Trophoblast cell (in vitro differentiated cells and primary cell): Measurements from ENCODE around the gene TFB1M.

Experiments used
- DNase-seq, 2 donors: peaks; one replicate each; pipeline ENCODE4 v3.0.0-alpha.2; 2016
- H2AFZ ChIP-seq: 2 replicates; pipeline ENCODE4 v1.6.1; 2013; ENCODE audit warnings: low read length, moderate library complexity, mild to moderate bottlenecking; ENCODE audit not compliant: insufficient read depth, poor library complexity
- H2AK5ac ChIP-seq: 2 replicates; pipeline ENCODE4 v1.6.1; 2013; ENCODE audit warnings: mild to moderate bottlenecking, low read length
- H2BK120ac ChIP-seq: 2 replicates; pipeline ENCODE4 v1.6.1; 2013; ENCODE audit warnings: low read length, mild to moderate bottlenecking, moderate library complexity; ENCODE audit not compliant: insufficient read depth, poor library complexity
- H2BK12ac ChIP-seq: 2 replicates; pipeline ENCODE4 v1.6.1; 2013; ENCODE audit warnings: mild to moderate bottlenecking, low read length, moderate library complexity
- H2BK5ac ChIP-seq: 2 replicates; pipeline ENCODE4 v1.6.1; 2013; ENCODE audit warnings: low read length, low read depth, moderate library complexity, mild to moderate bottlenecking; ENCODE audit not compliant: poor library complexity
- H3K14ac ChIP-seq: 2 replicates; pipeline ENCODE4 v1.6.1; 2013; ENCODE audit warnings: mild to moderate bottlenecking, low read length
- H3K18ac ChIP-seq: 2 replicates; pipeline ENCODE4 v1.6.1; 2013; ENCODE audit warnings: mild to moderate bottlenecking, low read length
- H3K23ac ChIP-seq: 2 replicates; pipeline ENCODE4 v1.6.1; 2013; ENCODE audit warnings: low read length
- H3K27ac ChIP-seq: 2 replicates; pipeline ENCODE4 v1.5.1; 2013; ENCODE audit warnings: low read depth, mild to moderate bottlenecking, inconsistent platforms, low read length, moderate library complexity
- H3K27me3 ChIP-seq: 2 replicates; pipeline ENCODE4 v1.6.1; 2013; ENCODE audit warnings: inconsistent platforms, mild to moderate bottlenecking, low read length, moderate library complexity; ENCODE audit not compliant: insufficient read depth
- H3K36me3 ChIP-seq, 2 experiments: 1 replicate in 1 of 2; 2 replicates in 1 of 2; pipeline ENCODE4 v1.6.1; 2013; ENCODE audit warnings: low read length in 2 of 2, mild to moderate bottlenecking in 2 of 2, moderate library complexity in 1 of 2; ENCODE audit not compliant: insufficient read depth in 2 of 2, control insufficient read depth in 1 of 2
- H3K4ac ChIP-seq: 2 replicates; pipeline ENCODE4 v1.6.1; 2013; ENCODE audit warnings: low read depth, mild to moderate bottlenecking, low read length, moderate library complexity
- H3K4me1 ChIP-seq, 2 experiments: 1 replicate in 1 of 2; 2 replicates in 1 of 2; pipeline ENCODE4 v1.6.1; 2013; ENCODE audit warnings: low read length in 2 of 2, mild to moderate bottlenecking in 2 of 2, moderate library complexity in 1 of 2; ENCODE audit not compliant: insufficient read depth in 2 of 2, control insufficient read depth in 1 of 2
- H3K4me2 ChIP-seq: 2 replicates; pipeline ENCODE4 v1.6.1; 2013; ENCODE audit warnings: inconsistent platforms, mild to moderate bottlenecking, low read length, moderate library complexity
- H3K4me3 ChIP-seq: 2 replicates; pipeline ENCODE4 v1.5.1; 2013; ENCODE audit warnings: mild to moderate bottlenecking, low read depth, low read length, inconsistent platforms
- H3K79me1 ChIP-seq: one replicate; pipeline ENCODE4 v1.6.1; 2013; ENCODE audit warnings: low read length
- H3K79me2 ChIP-seq: 2 replicates; pipeline ENCODE4 v1.6.1; 2013; ENCODE audit warnings: low read length, mild to moderate bottlenecking; ENCODE audit not compliant: control insufficient read depth, insufficient read depth, poor library complexity
- H3K9ac ChIP-seq: 2 replicates; pipeline ENCODE4 v1.6.1; 2013; ENCODE audit warnings: mild to moderate bottlenecking, low read length
- H3K9me3 ChIP-seq: 2 replicates; pipeline ENCODE4 v1.6.1; 2013; ENCODE audit warnings: low read depth, mild to moderate bottlenecking, control low read depth, inconsistent platforms, low read length; ENCODE audit not compliant: insufficient read depth
- H4K12ac ChIP-seq: 2 replicates; pipeline ENCODE4 v1.6.1; 2013; ENCODE audit warnings: low read depth, mild to moderate bottlenecking, low read length, moderate library complexity
- H4K8ac ChIP-seq: 2 replicates; pipeline ENCODE4 v1.6.1; 2013; ENCODE audit warnings: low read depth, mild to moderate bottlenecking, low read length, moderate library complexity
- H4K91ac ChIP-seq: one replicate; pipeline ENCODE4 v1.6.1; 2013; ENCODE audit warnings: low read depth, mild to moderate bottlenecking, low read length, moderate library complexity
- WGBS: extraction: QIAGEN DNeasy Blood & Tissue Kit; methylation state at CpG from one replicate; pipeline ENCODE4 v1.1.7; 2013; ENCODE audit warnings: missing lambda C conversion rate; ENCODE audit not compliant: insufficient read length, insufficient coverage; ENCODE audit errors: extremely low coverage; 5-methylcytosine and 5-hydroxymethylcytosine counted together

TFB1M gene

GRCh38 chr6:155212616-155213380 is 101.5 kb downstream of the TFB1M start:
- Histone ChIP-seq H3K4ac (no peak overlapping the region), H3K4me3 (no peak overlapping the region), H3K79me2 (no peaks in the 10 kb centered on the region), H2BK120ac (no peak overlapping the region), H4K8ac (no peak overlapping the region), H2BK5ac (no peak overlapping the region), H3K23ac (no peak overlapping the region), H4K91ac (no peak overlapping the region), H3K4me1 (peaks cover 2 to 3% of the 10 kb centered on the region in 2 experiments), H3K27me3 (no peaks in the 10 kb centered on the region), H3K36me3 (no peaks in the 10 kb centered on the region), H3K9me3 (no peaks in the 10 kb centered on the region), H4K12ac (no peak overlapping the region), H3K4me2 (no peak overlapping the region), H3K9ac (no peak overlapping the region), H3K79me1 (no peaks in the 10 kb centered on the region), H2AFZ (no peak overlapping the region), H3K27ac (no peak overlapping the region), H2AK5ac (no peak overlapping the region), H2BK12ac (no peak overlapping the region), H3K14ac (no peak overlapping the region), H3K18ac (no peak overlapping the region)
- DNase-seq, result peak; percentile 68 to 88
- no CpG with 5 or more reads among the region's 16 CpGs for WGBS

GRCh38 chr6:155212106-155212505 is 102.2 kb downstream of the TFB1M start:
- Histone ChIP-seq H3K4ac (no peak overlapping the region), H4K8ac (no peak overlapping the region), H3K79me2 (no peaks in the 10 kb centered on the region), H3K4me3 (no peak overlapping the region), H3K23ac (no peak overlapping the region), H2BK120ac (no peak overlapping the region), H3K9me3 (no peaks in the 10 kb centered on the region), H2AFZ (no peak overlapping the region), H3K14ac (no peak overlapping the region), H4K12ac (no peak overlapping the region), H3K27me3 (no peaks in the 10 kb centered on the region), H3K27ac (no peak overlapping the region), H3K18ac (no peak overlapping the region), H3K9ac (no peak overlapping the region), H3K4me2 (no peak overlapping the region), H3K36me3 (no peaks in the 10 kb centered on the region), H2BK12ac (no peak overlapping the region), H2BK5ac (no peak overlapping the region), H4K91ac (no peak overlapping the region), H2AK5ac (no peak overlapping the region), H3K4me1 (peaks cover 2 to 3% of the 10 kb centered on the region in 2 experiments), H3K79me1 (no peaks in the 10 kb centered on the region)
- no CpG with 5 or more reads among the region's 3 CpGs for WGBS
- no peak for DNase-seq

DNA sequence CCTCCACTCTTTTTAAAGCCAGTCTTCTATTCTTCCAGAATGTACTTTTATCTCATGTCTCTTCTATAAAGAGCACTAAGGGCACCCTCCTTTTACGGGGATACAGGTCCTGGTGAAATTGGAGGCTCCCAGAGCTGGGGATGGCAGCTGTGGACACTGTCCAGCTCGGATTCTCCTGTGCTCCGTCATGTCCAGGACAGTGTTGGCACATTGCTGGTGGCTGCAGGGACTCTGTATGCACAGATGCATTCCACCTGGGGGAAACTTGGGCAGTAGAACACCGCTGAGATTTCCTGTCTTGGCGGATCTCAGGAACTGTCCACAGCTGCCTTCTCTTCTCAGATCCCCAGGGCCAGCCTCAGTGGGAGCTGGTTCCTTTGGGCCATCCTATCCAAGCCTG is 107.1 kb downstream of the TFB1M start:
- H2BK5ac ChIP-seq, result no peak overlapping the region
- no peak overlapping the region for H3K23ac ChIP-seq
- no peak overlapping the region for H4K91ac ChIP-seq
- H3K27me3 ChIP-seq, result no peaks in the 10 kb centered on the region
- no peak overlapping the region for H4K8ac ChIP-seq
- H3K27ac ChIP-seq, result no peak overlapping the region
- H3K18ac ChIP-seq, result no peak overlapping the region
- no peak overlapping the region for H3K4ac ChIP-seq
- H3K14ac ChIP-seq, result no peak overlapping the region
- H3K79me2 ChIP-seq, result no peaks in the 10 kb centered on the region
- H3K4me3 ChIP-seq, result no peak overlapping the region
- no peak overlapping the region for H2AFZ ChIP-seq
- H2AK5ac ChIP-seq, result no peak overlapping the region
- H2BK12ac ChIP-seq, result no peak overlapping the region
- H3K9ac ChIP-seq, result no peak overlapping the region
- H4K12ac ChIP-seq, result no peak overlapping the region
- no peaks in the 10 kb centered on the region for H3K4me1 ChIP-seq
- H3K4me2 ChIP-seq, result no peak overlapping the region
- H3K36me3 ChIP-seq, result no peaks in the 10 kb centered on the region
- H2BK120ac ChIP-seq, result no peak overlapping the region
- no peaks in the 10 kb centered on the region for H3K9me3 ChIP-seq
- no CpG with 5 or more reads among the region's 5 CpGs for WGBS
- no peaks in the 10 kb centered on the region for H3K79me1 ChIP-seq
- no peak for DNase-seq
